ENCODE results near the gene CYP27C1.
"Not testable (repeated sequence)": the region's sequence is repeated elsewhere in the genome, so short reads cannot be mapped to it uniquely, and the experiment has no call there.

CYP27C1 gene

DNA sequence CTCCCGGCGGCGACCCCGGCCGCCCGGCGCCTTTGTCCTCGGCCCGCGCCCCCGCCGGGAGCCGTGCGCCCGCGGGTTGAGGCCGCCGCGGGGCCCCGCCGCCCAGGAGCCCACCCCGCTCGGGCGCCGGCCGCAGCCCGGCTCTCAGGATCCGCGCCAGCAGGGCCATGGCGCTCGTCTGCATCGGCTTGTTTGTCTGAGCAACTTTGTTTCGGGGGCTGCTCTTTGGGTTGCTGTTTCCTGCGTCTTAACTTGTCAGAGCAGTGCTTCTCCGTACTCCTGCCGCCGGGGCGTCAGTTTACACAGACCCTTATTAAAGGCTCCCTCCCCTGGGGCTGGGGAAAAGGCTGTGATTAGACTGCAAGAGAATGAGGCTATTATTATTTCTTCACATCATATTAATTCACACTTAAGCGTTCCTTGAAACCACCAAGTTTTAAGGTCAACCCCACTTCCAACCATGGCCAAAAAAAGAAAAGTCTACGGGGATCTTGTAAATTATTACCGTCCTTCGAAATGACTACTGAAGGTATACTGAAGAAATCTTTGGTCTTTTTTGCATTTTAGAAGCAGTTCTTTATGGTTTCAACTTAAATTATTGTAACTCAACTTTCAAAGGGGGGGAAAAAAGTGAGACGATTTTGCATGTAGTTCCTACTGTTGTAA lies at the start of gene CYP27C1:
TSS of gene CYP27C1 (minus strand) at position 198 of the 666 bp plus-strand sequence. CDS start at position 169, 29 bp downstream.
- TF ChIP-seq ZNF274 (IDR thresholded peaks at IDR 0.05; ENCODE audit: low read depth, low read length): no peak
- H3K4me3 ChIP-seq (ENCODE audit: low read length): peak within 1 kb of the TSS; percentile 50; the same call in 1 of the 2 replicates

GRCh38 chr2:127261804-127262406 lies 41.8 kb upstream of the CYP27C1 start:
- H3K4me3 ChIP-seq (ENCODE audit: low read length): no peak overlapping the region
- TF ChIP-seq ZNF274 (IDR thresholded peaks at IDR 0.05; ENCODE audit: low read depth, low read length): no peak

DNA sequence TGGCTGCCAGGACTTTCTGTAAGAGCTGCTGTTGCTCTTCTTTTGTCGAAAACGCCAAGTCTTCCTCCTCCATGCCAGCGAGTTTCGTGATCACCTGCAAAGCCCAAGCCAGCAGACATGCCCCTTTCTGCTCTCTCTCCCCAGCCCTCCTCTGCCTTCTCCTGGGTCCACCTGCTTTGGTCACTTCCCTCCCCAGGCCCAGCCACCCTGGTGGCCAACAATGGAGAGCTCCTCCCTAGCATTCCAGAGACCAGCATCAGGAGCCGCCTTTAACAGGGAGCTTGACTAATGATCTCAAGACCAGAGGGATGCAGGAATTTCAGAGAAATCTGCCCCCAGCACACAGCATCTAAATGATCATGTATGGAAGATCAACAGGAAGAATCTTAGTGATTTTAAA lies 39.3 kb upstream of the CYP27C1 start:
- TF ChIP-seq ZNF274 (IDR thresholded peaks at IDR 0.05; ENCODE audit: low read depth, low read length): no peak
- H3K4me3 ChIP-seq (ENCODE audit: low read length): no peak overlapping the region

GRCh38 chr2:127256866-127257265 lies 36.8 kb upstream of the CYP27C1 start:
- no peak for TF ChIP-seq ZNF274 (IDR thresholded peaks at IDR 0.05; ENCODE audit: low read depth, low read length)
- no peak overlapping the region for H3K4me3 ChIP-seq (ENCODE audit: low read length)

DNA sequence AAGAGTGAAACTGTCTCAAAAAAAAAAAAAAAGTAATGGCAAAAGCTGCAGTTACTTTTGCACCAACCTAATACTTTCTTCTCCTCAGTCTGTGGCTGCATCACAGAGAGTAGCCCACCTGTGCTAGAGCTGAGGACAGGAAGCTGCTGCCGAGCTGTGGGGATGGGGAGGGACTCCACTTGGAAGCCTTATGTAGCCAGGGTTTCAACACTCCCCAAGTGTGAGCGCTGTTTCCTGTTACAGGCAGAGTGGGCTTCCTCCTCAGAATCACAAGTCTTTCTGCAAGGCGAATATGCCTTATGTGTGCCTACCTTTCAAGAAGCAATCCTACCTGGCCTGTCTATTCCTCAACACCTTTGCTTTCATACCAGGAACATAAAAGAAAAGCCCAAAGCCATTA lies 36.3 kb upstream of the CYP27C1 start:
- H3K4me3 ChIP-seq (ENCODE audit: low read length): no peak overlapping the region
- TF ChIP-seq ZNF274 (IDR thresholded peaks at IDR 0.05; ENCODE audit: low read depth, low read length): no peak

DNA sequence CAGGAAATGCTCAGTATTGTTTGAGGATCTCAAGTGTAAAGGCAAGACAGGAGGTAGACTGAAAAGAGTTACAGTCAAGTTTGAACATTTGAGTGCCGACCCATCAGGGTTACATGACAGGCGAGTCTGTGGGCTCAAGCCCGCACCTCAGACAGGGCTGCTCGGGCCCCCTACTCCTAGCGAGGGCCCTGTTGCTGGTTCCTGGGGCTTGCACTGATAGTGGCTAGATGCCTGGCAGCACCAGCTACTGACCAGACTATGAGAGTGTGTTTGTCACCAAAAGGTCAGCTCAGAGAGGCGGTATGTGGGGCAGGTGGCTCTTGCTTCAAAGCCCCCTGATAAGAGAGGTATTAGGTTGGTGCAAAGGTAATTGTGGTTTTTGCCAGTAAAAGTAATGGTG lies 35.6 kb upstream of the CYP27C1 start:
- no peak for TF ChIP-seq ZNF274 (IDR thresholded peaks at IDR 0.05; ENCODE audit: low read depth, low read length)
- H3K4me3 ChIP-seq (ENCODE audit: low read length): no peak overlapping the region

- no peak for TF ChIP-seq ZNF274 (IDR thresholded peaks at IDR 0.05; ENCODE audit: low read depth, low read length)
- no peak overlapping the region for H3K4me3 ChIP-seq (ENCODE audit: low read length)
Observed at GRCh38 chr2:127255146-127255545, 35.0 kb upstream of the CYP27C1 start.

- TF ChIP-seq ZNF274 (IDR thresholded peaks at IDR 0.05; ENCODE audit: low read depth, low read length): no peak
- H3K4me3 ChIP-seq (ENCODE audit: low read length): no peak overlapping the region
Observed at GRCh38 chr2:127254386-127254981, 34.4 kb upstream of the CYP27C1 start.

DNA sequence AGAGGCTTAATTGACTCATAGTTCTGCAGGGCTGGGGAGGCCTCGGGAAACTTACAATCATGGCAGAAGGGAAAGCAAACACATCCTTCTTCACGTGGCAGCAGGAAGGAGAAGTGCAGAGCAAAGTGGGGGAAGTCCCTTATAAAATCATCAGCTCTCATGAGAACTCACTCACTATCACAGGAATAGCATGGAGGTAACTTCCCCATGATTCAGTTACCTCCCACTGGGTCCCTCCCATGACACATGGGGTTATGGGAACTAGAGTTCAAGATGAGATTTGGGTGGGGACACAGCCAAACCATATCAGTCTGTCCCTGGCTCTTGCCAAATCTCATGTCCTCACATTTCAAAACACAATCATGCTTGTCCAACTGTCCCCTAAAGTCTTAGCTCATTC lies 21.1 kb upstream of the CYP27C1 start:
- H3K4me3 ChIP-seq (ENCODE audit: low read length): not testable (repeated sequence)

DNA sequence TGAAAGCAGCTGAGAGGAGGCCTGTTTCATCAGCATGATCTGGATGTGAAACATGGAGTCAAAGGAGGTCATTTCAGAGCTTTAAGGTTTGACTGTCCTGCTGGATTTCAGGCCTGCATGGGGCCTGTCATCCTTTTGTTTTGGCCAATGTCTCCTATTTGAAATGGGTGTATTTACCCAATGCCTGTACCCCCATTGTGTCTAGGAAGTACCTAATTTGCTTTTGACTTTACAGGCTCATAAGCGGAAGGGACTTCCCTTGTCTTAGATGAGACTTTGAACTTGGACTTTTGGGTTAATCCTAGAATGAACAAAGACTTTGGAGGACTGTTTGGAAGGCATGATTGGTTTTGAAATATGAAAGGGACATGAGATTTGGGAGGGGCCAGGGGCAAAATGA lies 19.3 kb upstream of the CYP27C1 start:
- TF ChIP-seq ZNF274 (IDR thresholded peaks at IDR 0.05; ENCODE audit: low read depth, low read length): no peak
- H3K4me3 ChIP-seq (ENCODE audit: low read length): no peak overlapping the region

- H3K4me3 ChIP-seq (ENCODE audit: low read length): not testable (repeated sequence)
Observed at GRCh38 chr2:127237768-127238167, 17.7 kb upstream of the CYP27C1 start.

DNA sequence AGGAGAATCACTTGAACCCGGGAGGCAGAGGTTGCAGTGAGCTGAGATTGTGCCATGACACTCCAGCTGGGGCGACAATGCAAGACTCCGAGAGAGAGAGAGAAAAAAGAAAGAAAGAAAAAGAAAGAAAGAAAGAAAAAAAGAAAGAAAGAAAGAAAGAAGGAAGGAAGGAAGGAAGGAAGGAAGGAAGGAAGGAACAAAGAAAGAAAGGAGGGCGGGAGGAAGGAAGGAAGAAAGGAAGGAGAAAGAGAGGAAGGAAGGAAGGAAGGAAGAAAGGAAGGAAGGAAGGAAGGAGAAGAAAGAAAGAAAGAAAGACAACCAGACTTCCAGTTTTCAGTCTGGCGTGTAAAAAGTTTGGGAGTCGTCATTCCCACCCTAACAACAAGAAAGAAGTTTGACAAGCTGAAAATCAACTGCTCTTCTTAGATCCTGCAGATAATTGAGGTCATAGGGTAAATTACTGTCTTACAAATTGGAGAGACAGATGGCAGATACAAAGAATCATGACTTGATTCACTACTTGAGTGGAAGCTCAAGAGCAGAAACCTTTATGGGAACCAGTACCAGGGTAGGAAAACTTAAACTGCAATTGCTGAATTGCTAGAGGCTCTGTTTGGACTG lies 15.1 kb upstream of the CYP27C1 start:
- no peak overlapping the region for H3K4me3 ChIP-seq (ENCODE audit: low read length)
- no peak for TF ChIP-seq ZNF274 (IDR thresholded peaks at IDR 0.05; ENCODE audit: low read depth, low read length)

GRCh38 chr2:127233710-127234109 lies 13.6 kb upstream of the CYP27C1 start:
- TF ChIP-seq ZNF274 (IDR thresholded peaks at IDR 0.05; ENCODE audit: low read depth, low read length): no peak
- no peak overlapping the region for H3K4me3 ChIP-seq (ENCODE audit: low read length)

DNA sequence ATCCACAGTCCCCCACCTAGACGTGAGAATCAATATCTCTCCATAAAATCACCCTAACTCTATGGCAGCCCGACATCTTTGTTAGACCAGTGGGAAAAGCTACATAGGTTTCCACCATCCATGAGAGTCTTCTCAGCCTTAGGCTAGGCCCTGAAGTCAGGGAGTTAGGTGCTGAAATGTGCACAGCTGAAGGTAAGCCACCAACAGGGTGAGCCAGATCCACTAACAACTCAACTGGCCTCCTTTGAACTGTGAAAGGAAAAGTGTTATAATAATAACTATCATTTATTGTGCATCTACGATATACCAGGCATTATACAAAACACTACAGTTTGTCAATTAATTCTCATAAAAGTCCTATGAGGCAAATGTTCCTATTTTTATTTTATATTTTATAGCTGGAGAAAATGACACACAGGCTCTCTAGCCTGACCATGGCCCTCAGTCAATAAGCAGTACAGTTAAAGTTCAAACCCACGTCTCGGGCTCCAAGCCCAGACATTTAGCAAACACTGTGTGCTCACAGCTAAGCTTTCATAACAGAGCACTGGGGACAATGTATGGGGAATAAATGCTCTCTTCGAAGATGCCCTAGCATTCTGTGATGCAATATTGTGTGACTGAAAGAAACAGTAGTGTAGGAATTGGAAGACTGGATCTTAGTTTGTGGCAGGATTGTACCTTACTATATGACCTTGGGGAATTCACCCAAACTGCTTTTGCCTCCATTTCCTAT lies 11.2 kb upstream of the CYP27C1 start:
- no peak overlapping the region for H3K4me3 ChIP-seq (ENCODE audit: low read length)
- TF ChIP-seq ZNF274 (IDR thresholded peaks at IDR 0.05; ENCODE audit: low read depth, low read length): no peak
